DND-41 (cell line): ENCODE data around the gene PEX11G.

ENCODE experiments used
- ATAC-seq: fragments of 200-7000 bp; cut with Tn5 transposase; 3 replicates; pipeline ENCODE4 v1.9.1; 2021; ENCODE audit warnings: low read depth; ENCODE audit not compliant: insufficient read depth
- DNase-seq: peaks from one replicate; pipeline ENCODE4 v3.0.0-alpha.2; 2020
- H2AFZ ChIP-seq: 2 replicates; pipeline ENCODE4 v1.6.0; 2012; ENCODE audit warnings: low read depth, low read length
- H3K27ac ChIP-seq: 2 replicates; pipeline ENCODE4 v1.5.1; 2012; ENCODE audit warnings: low read length, inconsistent platforms
- H3K27me3 ChIP-seq: fragments of 200-600 bp; sonication (generic); 2 replicates; pipeline ENCODE4 v1.6.0; 2012; ENCODE audit warnings: low read length, mild to moderate bottlenecking, inconsistent platforms; ENCODE audit not compliant: insufficient read depth, poor library complexity
- H3K36me3 ChIP-seq: 2 replicates; pipeline ENCODE4 v1.5.1; 2012; ENCODE audit warnings: low read length, inconsistent platforms; ENCODE audit not compliant: insufficient read depth
- H3K4me1 ChIP-seq: 2 replicates; pipeline ENCODE4 v1.5.1; 2012; ENCODE audit warnings: mild to moderate bottlenecking, low read length; ENCODE audit not compliant: insufficient read depth
- H3K4me2 ChIP-seq: 2 replicates; pipeline ENCODE4 v1.6.0; 2012; ENCODE audit warnings: mild to moderate bottlenecking, moderate library complexity, low read length, inconsistent platforms; ENCODE audit not compliant: insufficient read depth
- H3K4me3 ChIP-seq, 2 experiments: fragments of 200-600 bp in 1 of 2; shearing (Covaris generic) in 1 of 2; 2 replicates each; pipeline ENCODE4 v1.5.1; 2012 to 2016; ENCODE audit warnings: inconsistent platforms in 2 of 2, low read length in 2 of 2, mild to moderate bottlenecking in 2 of 2, low read depth in 1 of 2, moderate library complexity in 1 of 2
- H3K79me2 ChIP-seq: 2 replicates; pipeline ENCODE4 v1.6.0; 2012; ENCODE audit warnings: low read length, inconsistent platforms; ENCODE audit not compliant: insufficient read depth
- H3K9ac ChIP-seq: 2 replicates; pipeline ENCODE4 v1.6.0; 2012; ENCODE audit warnings: low read depth, mild to moderate bottlenecking, inconsistent platforms, low read length, moderate library complexity
- H3K9me3 ChIP-seq: 2 replicates; pipeline ENCODE4 v1.5.1; 2012; ENCODE audit warnings: low read length, moderate library complexity, mild to moderate bottlenecking, inconsistent platforms; ENCODE audit not compliant: insufficient read depth, severe bottlenecking
- H4K20me1 ChIP-seq: 2 replicates; pipeline ENCODE4 v1.6.0; 2012; ENCODE audit warnings: low read length; ENCODE audit not compliant: insufficient read depth
- CTCF ChIP-seq: IDR thresholded peaks from 2 replicates; pipeline ENCODE4 v1.5.1; 2012; ENCODE audit warnings: borderline replicate concordance, low read length, moderate library complexity, mild to moderate bottlenecking; ENCODE audit not compliant: poor library complexity, severe bottlenecking; ENCODE audit errors: extremely low read depth
- EZH2 ChIP-seq: IDR thresholded peaks from 3 replicates; pipeline ENCODE4 v1.6.1; 2012; ENCODE audit warnings: borderline replicate concordance, low read depth, mild to moderate bottlenecking, moderate library complexity, low read length, inconsistent platforms; ENCODE audit not compliant: severe bottlenecking

The PEX11G gene

GRCh38 chr19:7444042-7444441, 44.8 kb downstream of the PEX11G start:
- TF ChIP-seq CTCF: no peak
- no peak for TF ChIP-seq EZH2
- no peak overlapping the region for H2AFZ ChIP-seq
- no peak overlapping the region for H3K4me3 ChIP-seq
- no peaks in the 10 kb centered on the region for H3K27me3 ChIP-seq
- H3K9ac ChIP-seq: no peak overlapping the region
- H3K4me2 ChIP-seq: no peak overlapping the region
- DNase-seq: no peak
- no peaks in the 10 kb centered on the region for H3K79me2 ChIP-seq
- no peaks in the 10 kb centered on the region for H3K4me1 ChIP-seq
- no peak for ATAC-seq
- H3K36me3 ChIP-seq: peaks cover 73% of the 10 kb centered on the region
- H3K9me3 ChIP-seq: no peaks in the 10 kb centered on the region
- peaks cover 5% of the 10 kb centered on the region; the same call in 1 of the 2 replicates for H4K20me1 ChIP-seq
- H3K27ac ChIP-seq: no peak overlapping the region

- Histone ChIP-seq H3K79me2 (no peaks in the 10 kb centered on the region), H3K4me1 (no peaks in the 10 kb centered on the region), H3K27me3 (no peaks in the 10 kb centered on the region), H3K9ac (no peak overlapping the region), H4K20me1 (peaks cover 5% of the 10 kb centered on the region; the same call in 1 of the 2 replicates), H2AFZ (no peak overlapping the region), H3K4me2 (no peak overlapping the region), H3K27ac (no peak overlapping the region), H3K4me3 (no peak overlapping the region), H3K36me3 (peaks cover 60% of the 10 kb centered on the region), H3K9me3 (no peaks in the 10 kb centered on the region)
- ATAC-seq (no peak), DNase-seq (no peak)
- TF ChIP-seq EZH2: no peak
- no peak for TF ChIP-seq CTCF
These were observed 46.4 kb downstream of the PEX11G start for GRCh38 chr19:7442423-7442822.

GRCh38 chr19:7441468-7442146, 47.2 kb downstream of the PEX11G start:
- DNase-seq: no peak
- peaks cover under 1% of the 10 kb centered on the region; the same call in 1 of the 2 replicates for H3K79me2 ChIP-seq
- no peak overlapping the region for H2AFZ ChIP-seq
- peaks cover 58% of the 10 kb centered on the region for H3K36me3 ChIP-seq
- no peaks in the 10 kb centered on the region for H3K4me1 ChIP-seq
- H3K27ac ChIP-seq: no peak overlapping the region
- H4K20me1 ChIP-seq: peaks cover 5% of the 10 kb centered on the region; the same call in 1 of the 2 replicates
- no peaks in the 10 kb centered on the region for H3K9me3 ChIP-seq
- H3K4me2 ChIP-seq: no peak overlapping the region
- TF ChIP-seq EZH2: no peak
- TF ChIP-seq CTCF: no peak
- no peak for ATAC-seq
- no peaks in the 10 kb centered on the region for H3K27me3 ChIP-seq
- H3K9ac ChIP-seq: no peak overlapping the region
- H3K4me3 ChIP-seq: no peak overlapping the region
